HG03280 (cell line): ENCODE results near the gene CDKN1C.

ENCODE experiments used
- ATAC-seq: cut with Tn5 transposase; IDR thresholded peaks from one replicate; pipeline ENCODE4 v1.9.1; 2021; ENCODE audit warnings: mild to moderate bottlenecking, moderate library complexity; ENCODE audit not compliant: unreplicated experiment

The CDKN1C gene

GRCh38 chr11:2848497-2848896 lies 37.1 kb downstream of the CDKN1C start:
- ATAC-seq, result no peak

- ATAC-seq, result no peak
Observed at GRCh38 chr11:2847561-2847960, 38.0 kb downstream of the CDKN1C start.

- no peak for ATAC-seq
Observed at GRCh38 chr11:2846470-2846869, 39.1 kb downstream of the CDKN1C start.

GRCh38 chr11:2846056-2846455 lies 39.5 kb downstream of the CDKN1C start:
- no peak for ATAC-seq

GRCh38 chr11:2844996-2845395 lies 40.6 kb downstream of the CDKN1C start:
- no peak for ATAC-seq

GRCh38 chr11:2844116-2844842 lies 41.3 kb downstream of the CDKN1C start:
- ATAC-seq, result no peak

- ATAC-seq, result no peak
Observed at GRCh38 chr11:2843551-2843950, 42.0 kb downstream of the CDKN1C start.

DNA sequence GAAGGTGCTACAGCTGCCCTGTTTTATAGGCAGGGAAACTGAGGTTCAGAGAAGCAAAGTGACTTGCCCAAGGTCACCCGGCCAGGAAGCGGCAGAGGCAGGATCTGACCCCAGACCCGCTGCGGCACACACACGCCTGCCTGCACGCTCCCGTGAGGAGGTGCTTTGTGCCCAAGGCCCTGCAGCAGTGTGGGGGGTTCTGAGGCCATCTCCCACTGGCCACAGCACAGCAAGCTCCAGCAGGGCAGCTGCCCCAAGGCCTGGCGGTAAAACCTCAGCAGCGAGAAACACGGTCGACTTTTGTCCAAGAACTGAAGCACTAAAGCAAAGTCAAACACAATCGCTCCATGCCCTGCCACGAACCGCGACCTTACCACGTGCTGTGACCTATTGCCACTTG lies 42.7 kb downstream of the CDKN1C start:
- ATAC-seq, result no peak

- no peak for ATAC-seq
Observed at GRCh38 chr11:2841411-2842190, 44.0 kb downstream of the CDKN1C start.

DNA sequence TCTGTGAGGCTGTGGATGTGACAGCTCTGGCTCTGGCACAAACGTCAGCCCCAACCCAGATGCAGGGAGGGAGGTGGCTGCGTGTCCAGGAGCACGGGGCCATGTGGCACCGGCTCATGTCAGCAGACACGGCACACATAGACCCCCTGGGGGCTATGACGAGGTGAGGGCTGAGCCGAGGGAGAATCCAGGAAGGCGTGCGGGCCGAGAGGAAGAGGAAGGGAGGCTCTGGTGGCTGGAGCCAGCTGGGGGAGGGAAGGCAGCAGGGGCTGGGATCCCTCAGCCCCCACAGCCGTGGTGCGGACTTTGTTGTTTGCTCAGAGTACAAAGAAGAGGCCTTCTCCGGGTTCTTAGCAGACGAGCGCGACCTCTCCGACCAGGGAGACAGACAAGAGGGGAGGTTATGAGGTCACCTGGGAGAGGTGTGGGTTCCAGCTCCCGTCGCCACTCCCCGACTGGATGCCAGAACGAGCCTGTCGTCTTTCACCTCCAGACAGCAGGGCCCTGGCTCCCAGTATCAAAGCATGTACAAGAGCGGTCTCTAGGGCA lies 46.1 kb downstream of the CDKN1C start:
- ATAC-seq, result no peak

- ATAC-seq, result no peak
Observed at GRCh38 chr11:2838676-2839294, 46.8 kb downstream of the CDKN1C start.

DNA sequence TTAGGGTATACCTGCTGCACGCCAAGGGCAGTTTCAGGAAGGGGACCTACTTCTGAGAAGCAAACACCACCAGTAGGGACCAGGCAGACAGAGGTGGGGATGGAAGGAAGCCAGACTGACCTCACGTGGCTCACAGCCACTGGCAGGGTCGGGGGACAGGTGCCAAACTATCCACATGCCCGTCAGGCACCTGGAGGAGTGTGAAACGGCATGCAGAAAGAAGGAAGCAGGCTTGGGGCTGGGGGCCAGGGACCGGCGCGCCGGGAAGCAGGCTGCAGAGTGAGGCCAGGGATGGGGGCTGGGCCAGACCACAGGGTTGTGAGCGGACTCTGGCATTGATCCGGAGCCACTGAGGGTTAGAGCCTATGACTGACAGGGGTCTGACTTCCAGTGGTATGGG lies 47.5 kb downstream of the CDKN1C start:
- ATAC-seq, result no peak

DNA sequence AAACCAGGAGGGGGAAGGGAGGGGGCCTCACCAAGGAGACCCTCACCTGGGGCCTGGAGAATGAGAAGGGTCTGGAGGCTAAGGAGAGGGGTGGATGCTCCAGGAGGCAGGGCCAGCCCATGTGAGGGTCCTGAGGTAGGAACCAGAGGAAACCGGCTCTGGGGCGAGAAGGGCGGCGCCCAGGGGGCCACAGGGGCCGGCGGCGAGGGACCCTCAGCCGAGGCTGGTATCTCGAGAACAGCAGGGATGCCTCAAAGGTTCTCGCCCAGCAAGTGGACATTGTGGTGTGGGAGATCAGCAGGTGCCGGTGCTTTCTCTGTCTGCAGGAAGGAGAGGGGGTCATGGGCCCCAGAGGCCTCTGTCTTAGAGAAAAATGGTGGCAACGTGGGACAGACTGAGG lies 47.9 kb downstream of the CDKN1C start:
- no peak for ATAC-seq

- ATAC-seq, result no peak
Observed at GRCh38 chr11:2837096-2837601, 48.4 kb downstream of the CDKN1C start.

GRCh38 chr11:2836315-2837095 lies 49.1 kb downstream of the CDKN1C start:
- ATAC-seq, result no peak

- ATAC-seq, result no peak
Observed at GRCh38 chr11:2835751-2836150, 49.8 kb downstream of the CDKN1C start.

- ATAC-seq, result no peak
Observed at GRCh38 chr11:2835296-2835695, 50.3 kb downstream of the CDKN1C start.

- ATAC-seq, result no peak
Observed at GRCh38 chr11:2834503-2835273, 50.9 kb downstream of the CDKN1C start.

DNA sequence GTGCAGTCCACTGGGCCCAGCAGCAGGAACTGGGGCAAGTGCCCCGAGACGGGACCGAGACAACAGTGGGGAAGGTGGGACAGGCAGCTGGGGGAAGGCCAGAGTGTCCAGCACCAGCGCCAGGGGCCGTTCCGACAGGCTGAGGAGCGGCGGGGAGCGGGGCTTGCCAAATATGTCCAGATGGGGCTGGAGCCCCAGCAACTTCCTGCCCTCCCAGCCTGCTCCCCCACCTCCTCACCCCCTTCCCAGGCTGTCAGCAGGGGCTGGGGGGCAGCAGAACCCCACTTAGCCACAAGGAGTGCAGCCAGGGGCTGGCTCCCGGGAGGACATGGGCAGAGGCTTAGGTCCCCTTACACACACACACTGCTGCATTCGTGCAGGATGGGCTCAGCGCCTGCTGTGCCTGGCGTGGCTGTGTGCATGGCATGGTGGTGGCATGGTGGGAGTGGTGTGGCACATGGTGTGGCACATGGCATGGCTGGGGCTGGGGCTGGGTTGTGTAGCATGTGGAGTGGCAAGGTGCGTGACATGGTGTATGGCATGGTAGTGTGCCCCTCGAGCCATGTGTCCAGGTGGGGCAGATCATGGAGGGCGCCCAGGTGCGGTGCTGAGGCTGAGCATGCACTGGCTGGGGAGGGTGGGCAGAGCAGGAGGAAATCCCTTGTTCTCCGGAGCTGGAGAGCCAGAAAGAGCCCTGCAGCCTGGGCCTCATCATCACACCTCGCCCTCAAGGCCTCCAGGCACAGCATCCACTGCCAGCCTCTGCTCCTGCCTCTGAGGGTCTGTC lies 51.7 kb downstream of the CDKN1C start:
- no peak for ATAC-seq
